Ishikawa (cell line): ENCODE results near the gene STRBP.

ENCODE experiments used
- EP300 ChIP-seq: IDR thresholded peaks from 2 replicates; pipeline ENCODE4 v1.6.1; 2012; ENCODE audit warnings: borderline replicate concordance
- MAX ChIP-seq: IDR thresholded peaks from 2 replicates; pipeline ENCODE4 v1.6.1; 2012
- YY1 ChIP-seq: IDR thresholded peaks from 2 replicates; pipeline ENCODE4 v1.6.1; 2012; ENCODE audit warnings: low read depth

- TF ChIP-seq MAX (no peak), EP300 (no peak), YY1 (no peak)
These were observed 62.3 kb downstream of the STRBP start for GRCh38 chr9:123206065-123206464.
